ENCODE measurements around the gene RHOG. TPM values are rescaled to one million over a fixed set of nuclear protein-coding genes. Genes with fewer than 3 reads are reported as not detected.

RHOG gene
- total and polyA plus RNA-seq, 9 of the 15 experiments (the other 6 are each of a cell fraction or from before 2014, with no cell fraction given) = 22.6 to 162 (median 80.3) TPM

DNA sequence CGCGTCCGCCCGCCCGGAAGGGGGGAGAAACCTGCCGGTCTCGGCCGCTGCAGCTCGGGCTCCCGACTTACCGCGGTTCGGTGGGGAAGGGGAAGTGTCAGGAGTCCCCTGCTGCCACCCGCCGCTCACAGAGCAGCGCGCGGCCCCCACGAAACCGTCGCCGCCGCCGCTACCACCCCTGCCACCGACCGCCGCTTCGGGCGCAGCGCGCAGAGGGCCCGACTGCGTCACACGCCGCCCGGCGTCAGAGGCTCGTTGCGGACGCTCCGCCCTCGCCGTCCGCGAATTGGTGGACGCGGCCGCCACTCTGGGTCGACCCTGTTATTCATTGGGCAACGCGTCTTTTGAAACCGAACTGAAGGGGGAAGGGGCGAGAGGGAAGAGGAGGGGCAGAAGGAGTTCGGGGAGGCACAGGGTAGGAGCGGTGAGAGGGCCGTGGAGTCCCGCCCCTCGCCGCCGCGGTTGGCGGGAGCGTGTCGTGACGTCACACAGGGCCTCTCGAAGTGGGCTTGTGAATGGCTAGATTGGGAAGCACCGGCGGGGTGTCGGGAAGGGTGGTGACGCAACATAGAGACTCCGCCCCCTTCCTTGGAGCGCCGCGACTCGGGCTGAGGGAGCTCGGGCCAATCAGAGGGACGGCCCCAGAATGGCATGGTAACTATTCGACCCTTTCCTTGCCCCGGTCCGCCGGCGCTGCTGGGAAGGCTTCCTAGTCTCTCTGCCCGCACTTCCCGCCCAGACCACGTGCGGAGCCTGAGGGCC, 43.2 kb downstream of the RHOG start, which contains the start of gene NUP98 (continued):
- no peak for TF ChIP-seq ZNF347 (CRISPR knock-in tag; IDR thresholded peaks at IDR 0.05; ENCODE audit: low read depth)
- TF ChIP-seq, protein P1, sequence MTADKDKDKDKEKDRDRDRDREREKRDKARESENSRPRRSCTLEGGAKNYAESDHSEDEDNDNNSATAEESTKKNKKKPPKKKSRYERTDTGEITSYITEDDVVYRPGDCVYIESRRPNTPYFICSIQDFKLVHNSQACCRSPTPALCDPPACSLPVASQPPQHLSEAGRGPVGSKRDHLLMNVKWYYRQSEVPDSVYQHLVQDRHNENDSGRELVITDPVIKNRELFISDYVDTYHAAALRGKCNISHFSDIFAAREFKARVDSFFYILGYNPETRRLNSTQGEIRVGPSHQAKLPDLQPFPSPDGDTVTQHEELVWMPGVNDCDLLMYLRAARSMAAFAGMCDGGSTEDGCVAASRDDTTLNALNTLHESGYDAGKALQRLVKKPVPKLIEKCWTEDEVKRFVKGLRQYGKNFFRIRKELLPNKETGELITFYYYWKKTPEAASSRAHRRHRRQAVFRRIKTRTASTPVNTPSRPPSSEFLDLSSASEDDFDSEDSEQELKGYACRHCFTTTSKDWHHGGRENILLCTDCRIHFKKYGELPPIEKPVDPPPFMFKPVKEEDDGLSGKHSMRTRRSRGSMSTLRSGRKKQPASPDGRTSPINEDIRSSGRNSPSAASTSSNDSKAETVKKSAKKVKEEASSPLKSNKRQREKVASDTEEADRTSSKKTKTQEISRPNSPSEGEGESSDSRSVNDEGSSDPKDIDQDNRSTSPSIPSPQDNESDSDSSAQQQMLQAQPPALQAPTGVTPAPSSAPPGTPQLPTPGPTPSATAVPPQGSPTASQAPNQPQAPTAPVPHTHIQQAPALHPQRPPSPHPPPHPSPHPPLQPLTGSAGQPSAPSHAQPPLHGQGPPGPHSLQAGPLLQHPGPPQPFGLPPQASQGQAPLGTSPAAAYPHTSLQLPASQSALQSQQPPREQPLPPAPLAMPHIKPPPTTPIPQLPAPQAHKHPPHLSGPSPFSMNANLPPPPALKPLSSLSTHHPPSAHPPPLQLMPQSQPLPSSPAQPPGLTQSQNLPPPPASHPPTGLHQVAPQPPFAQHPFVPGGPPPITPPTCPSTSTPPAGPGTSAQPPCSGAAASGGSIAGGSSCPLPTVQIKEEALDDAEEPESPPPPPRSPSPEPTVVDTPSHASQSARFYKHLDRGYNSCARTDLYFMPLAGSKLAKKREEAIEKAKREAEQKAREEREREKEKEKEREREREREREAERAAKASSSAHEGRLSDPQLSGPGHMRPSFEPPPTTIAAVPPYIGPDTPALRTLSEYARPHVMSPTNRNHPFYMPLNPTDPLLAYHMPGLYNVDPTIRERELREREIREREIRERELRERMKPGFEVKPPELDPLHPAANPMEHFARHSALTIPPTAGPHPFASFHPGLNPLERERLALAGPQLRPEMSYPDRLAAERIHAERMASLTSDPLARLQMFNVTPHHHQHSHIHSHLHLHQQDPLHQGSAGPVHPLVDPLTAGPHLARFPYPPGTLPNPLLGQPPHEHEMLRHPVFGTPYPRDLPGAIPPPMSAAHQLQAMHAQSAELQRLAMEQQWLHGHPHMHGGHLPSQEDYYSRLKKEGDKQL (CRISPR knock-in tag; IDR thresholded peaks at IDR 0.05; ENCODE audit: borderline replicate concordance) = no peak
- peak; percentile 76 for TF ChIP-seq CREB3L1 (IDR thresholded peaks at IDR 0.05; ENCODE audit: borderline replicate concordance, low read depth)
- TF ChIP-seq, protein P2, sequence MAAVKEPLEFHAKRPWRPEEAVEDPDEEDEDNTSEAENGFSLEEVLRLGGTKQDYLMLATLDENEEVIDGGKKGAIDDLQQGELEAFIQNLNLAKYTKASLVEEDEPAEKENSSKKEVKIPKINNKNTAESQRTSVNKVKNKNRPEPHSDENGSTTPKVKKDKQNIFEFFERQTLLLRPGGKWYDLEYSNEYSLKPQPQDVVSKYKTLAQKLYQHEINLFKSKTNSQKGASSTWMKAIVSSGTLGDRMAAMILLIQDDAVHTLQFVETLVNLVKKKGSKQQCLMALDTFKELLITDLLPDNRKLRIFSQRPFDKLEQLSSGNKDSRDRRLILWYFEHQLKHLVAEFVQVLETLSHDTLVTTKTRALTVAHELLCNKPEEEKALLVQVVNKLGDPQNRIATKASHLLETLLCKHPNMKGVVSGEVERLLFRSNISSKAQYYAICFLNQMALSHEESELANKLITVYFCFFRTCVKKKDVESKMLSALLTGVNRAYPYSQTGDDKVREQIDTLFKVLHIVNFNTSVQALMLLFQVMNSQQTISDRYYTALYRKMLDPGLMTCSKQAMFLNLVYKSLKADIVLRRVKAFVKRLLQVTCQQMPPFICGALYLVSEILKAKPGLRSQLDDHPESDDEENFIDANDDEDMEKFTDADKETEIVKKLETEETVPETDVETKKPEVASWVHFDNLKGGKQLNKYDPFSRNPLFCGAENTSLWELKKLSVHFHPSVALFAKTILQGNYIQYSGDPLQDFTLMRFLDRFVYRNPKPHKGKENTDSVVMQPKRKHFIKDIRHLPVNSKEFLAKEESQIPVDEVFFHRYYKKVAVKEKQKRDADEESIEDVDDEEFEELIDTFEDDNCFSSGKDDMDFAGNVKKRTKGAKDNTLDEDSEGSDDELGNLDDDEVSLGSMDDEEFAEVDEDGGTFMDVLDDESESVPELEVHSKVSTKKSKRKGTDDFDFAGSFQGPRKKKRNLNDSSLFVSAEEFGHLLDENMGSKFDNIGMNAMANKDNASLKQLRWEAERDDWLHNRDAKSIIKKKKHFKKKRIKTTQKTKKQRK (IDR thresholded peaks at IDR 0.05; ENCODE audit: borderline replicate concordance, low read depth, low read length) = peak; percentile 42; the same call in 1 of the 2 replicates
- TF ChIP-seq RUNX1 (IDR thresholded peaks at IDR 0.05; ENCODE audit: low read depth) = no peak
- TF ChIP-seq NELFE (IDR thresholded peaks at IDR 0.05; ENCODE audit: insufficient read depth, insufficient read length) = no peak
- peak in 2 of 3 experiments; percentile 30 to 51 for TF ChIP-seq YY1 (IDR thresholded peaks at IDR 0.05; ENCODE audit: borderline replicate concordance in 1 of 3, control insufficient read depth in 1 of 3, extremely low read depth in 1 of 3, insufficient read depth in 3 of 3, insufficient read length in 1 of 3, insufficient replicate concordance in 2 of 3, low read depth in 1 of 3, low read length in 2 of 3)
- TF ChIP-seq TAF1 (IDR thresholded peaks at IDR 0.05; ENCODE audit: control insufficient read depth, extremely low read depth, insufficient read depth, low read length, severe bottlenecking) = peak; percentile 69
- no peak for TF ChIP-seq LEF1 (IDR thresholded peaks at IDR 0.05)

All from K562 (cell line).